GM12878 (cell line): ENCODE data around the gene FAIM.

Experiments
- CBFB ChIP-seq: IDR thresholded peaks from 2 replicates; pipeline ENCODE4 v1.6.1; 2016; ENCODE audit warnings: antibody characterized with exemption, low read depth
- CHD1 ChIP-seq: IDR thresholded peaks from 2 replicates; pipeline ENCODE4 v1.6.1; 2012; ENCODE audit warnings: low read depth, low read length, improper control_type of control experiment
- CHD2 ChIP-seq: IDR thresholded peaks from 2 replicates; pipeline ENCODE4 v1.6.1; 2011; ENCODE audit warnings: low read depth, low read length, improper control_type of control experiment, borderline replicate concordance
- CTCF ChIP-seq, 3 experiments: IDR thresholded peaks in 2 of 3; conservative IDR thresholded peaks in 1 of 3; 2 replicates each; pipeline ENCODE4 v1.5.1; 2011; ENCODE audit warnings: low read depth in 3 of 3, low read length in 3 of 3, mild to moderate bottlenecking in 3 of 3, control low read depth in 2 of 3, moderate library complexity in 2 of 3, inconsistent platforms in 1 of 3, mixed read lengths in 1 of 3; ENCODE audit not compliant: control insufficient read depth in 2 of 3, insufficient read depth in 1 of 3; ENCODE audit errors: extremely low read depth in 1 of 3
- EGR1 ChIP-seq, 2 experiments: IDR thresholded peaks; 1 replicate in 1 of 2; 2 replicates in 1 of 2; pipeline ENCODE4 v1.6.1; 2011 to 2012; ENCODE audit warnings: low read depth in 2 of 2, low read length in 2 of 2, borderline replicate concordance in 1 of 2, mild to moderate bottlenecking in 1 of 2, moderate library complexity in 1 of 2
- FOXM1 ChIP-seq: IDR thresholded peaks from 2 replicates; pipeline ENCODE4 v1.6.1; 2012; ENCODE audit warnings: low read depth, mild to moderate bottlenecking, inconsistent platforms, low read length, moderate library complexity
- NFYA ChIP-seq: IDR thresholded peaks from 2 replicates; pipeline ENCODE4 v1.6.1; 2011; ENCODE audit warnings: low read depth, mild to moderate bottlenecking, low read length, improper control_type of control experiment, borderline replicate concordance
- POLR2A ChIP-seq: IDR thresholded peaks from 2 replicates; pipeline ENCODE4 v1.6.1; 2011; ENCODE audit warnings: low read depth, mild to moderate bottlenecking, low read length
- POLR2AphosphoS5 ChIP-seq: IDR thresholded peaks from 2 replicates; pipeline ENCODE4 v1.6.1; 2011; ENCODE audit warnings: mild to moderate bottlenecking, low read length, inconsistent platforms
- PRDM15 ChIP-seq: fragments of 450-650 bp; formaldehyde crosslinking; IDR thresholded peaks from 2 replicates; pipeline ENCODE4 v1.4.0; 2020; ENCODE audit warnings: mild to moderate bottlenecking, moderate library complexity
- RAD21 ChIP-seq: IDR thresholded peaks from 2 replicates; pipeline ENCODE4 v1.6.1; 2011; ENCODE audit warnings: mild to moderate bottlenecking, low read depth, low read length, moderate library complexity; ENCODE audit not compliant: insufficient read depth
- RFX5 ChIP-seq: IDR thresholded peaks from 2 replicates; pipeline ENCODE4 v1.6.1; 2011; ENCODE audit warnings: low read depth, low read length, improper control_type of control experiment
- SIN3A ChIP-seq: IDR thresholded peaks from 2 replicates; pipeline ENCODE4 v1.6.1; 2012; ENCODE audit warnings: low read depth, low read length, improper control_type of control experiment
- TAF1 ChIP-seq: IDR thresholded peaks from 2 replicates; pipeline ENCODE4 v1.6.1; 2011; ENCODE audit warnings: mild to moderate bottlenecking, low read depth, low read length, borderline replicate concordance

DNA sequence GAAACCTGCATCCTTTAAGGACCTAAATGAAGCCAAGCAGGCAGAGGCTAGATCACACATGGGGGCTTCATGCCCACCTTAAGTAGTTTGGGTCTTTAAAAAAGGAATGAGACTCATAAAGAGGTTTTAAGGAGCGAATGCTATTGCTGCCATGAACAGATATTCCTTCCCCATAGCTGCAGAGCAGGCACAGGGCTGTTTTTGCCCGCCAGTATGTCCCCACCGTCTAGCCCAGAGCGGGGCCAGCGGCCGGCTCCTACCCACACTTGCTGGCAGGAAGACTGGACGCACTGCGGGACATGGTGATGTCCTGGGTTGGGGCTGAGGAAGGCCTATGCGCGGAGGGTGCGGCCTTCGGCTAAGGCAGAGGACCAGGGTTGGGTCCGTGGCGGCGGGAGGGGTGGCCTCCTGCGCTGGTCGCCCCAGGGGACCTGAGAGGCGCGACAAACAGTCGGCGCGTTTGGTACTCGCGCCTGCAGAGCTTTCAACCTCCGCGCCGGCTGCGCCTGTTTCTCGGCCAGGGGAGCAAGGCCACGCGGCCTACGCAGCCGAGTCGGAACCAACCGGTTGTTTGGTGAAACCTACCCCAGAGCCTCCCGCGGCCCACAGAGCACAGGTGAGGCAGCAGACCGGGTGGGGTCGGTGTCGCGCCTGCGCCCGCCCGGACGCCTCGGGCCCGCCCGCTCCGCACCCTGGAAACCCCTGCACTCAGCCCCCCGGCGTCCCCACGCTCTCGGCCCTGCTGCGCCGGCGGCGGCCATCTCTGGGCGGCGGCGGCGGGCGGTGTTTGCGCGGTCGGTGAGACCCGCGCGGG, at the start of gene FAIM:
- TF ChIP-seq CHD2 = no peak
- TF ChIP-seq CTCF (IDR thresholded peaks at IDR 0.05 in 2 of 3, conservative IDR thresholded peaks at IDR 0.05 in 1 of 3; ENCODE audit: control insufficient read depth in 2 of 3, extremely low read depth in 1 of 3, insufficient read depth in 1 of 3, low read depth in 3 of 3, low read length in 3 of 3) = no peak
- TF ChIP-seq SIN3A = no peak
- no peak for TF ChIP-seq CBFB
- peak; percentile 81 for TF ChIP-seq POLR2A
- peak; percentile 49 for TF ChIP-seq POLR2AphosphoS5
- peak; percentile 42; the same call in 1 of the 2 replicates for TF ChIP-seq TAF1
- TF ChIP-seq PRDM15 (CRISPR knock-in tag) = no peak
- no peak for TF ChIP-seq RFX5
- TF ChIP-seq FOXM1 = no peak
- no peak for TF ChIP-seq CHD1
- TF ChIP-seq NFYA = no peak
- TF ChIP-seq EGR1 (IDR thresholded peaks at IDR 0.05; ENCODE audit: borderline replicate concordance in 1 of 2, low read depth in 2 of 2, low read length in 2 of 2) = no peak
- no peak for TF ChIP-seq RAD21
